Chondrocyte (in vitro differentiated cells): ENCODE data around the gene YWHAB. TPM values are rescaled to one million over a fixed set of nuclear protein-coding genes. Genes with fewer than 3 reads are reported as not detected.

Experiments
- DNase-seq: peaks from one replicate; pipeline ENCODE4 v3.0.0; 2021; ENCODE audit warnings: mixed read lengths, low spot score
- H3K27ac Mint-ChIP-seq: one replicate; pipeline ENCODE4 v1.8.0; 2021; ENCODE audit warnings: mild to moderate bottlenecking, moderate library complexity, mixed read lengths; ENCODE audit not compliant: unreplicated experiment
- H3K27me3 Mint-ChIP-seq: 2 replicates; pipeline ENCODE4 v1.8.0; 2021; ENCODE audit warnings: low read depth, mixed read lengths
- H3K36me3 Mint-ChIP-seq: 2 replicates; pipeline ENCODE4 v1.8.0; 2021; ENCODE audit warnings: low read depth, mixed read lengths
- H3K4me1 Mint-ChIP-seq: 2 replicates; pipeline ENCODE4 v1.8.0; 2021; ENCODE audit warnings: low read depth, mild to moderate bottlenecking, mixed read lengths
- H3K4me3 Mint-ChIP-seq: one replicate; pipeline ENCODE4 v1.8.0; 2021; ENCODE audit warnings: mild to moderate bottlenecking, moderate library complexity, mixed read lengths; ENCODE audit not compliant: unreplicated experiment
- H3K9me3 Mint-ChIP-seq: 2 replicates; pipeline ENCODE4 v1.8.0; 2021; ENCODE audit warnings: low read depth, mixed read lengths
- total RNA-seq: library from RNA; stranded (reverse); gene quantifications from 3 replicates; pipeline ENCODE4 v1.2.1, GENCODE V29; 2021
- TF ChIP-seq, protein P1 (sequence below): fragments of 200-600 bp; sonication (generic); IDR thresholded peaks from 2 replicates; pipeline ENCODE4 v1.5.0; 2021; ENCODE audit warnings: antibody characterized with exemption, mild to moderate bottlenecking, moderate library complexity

Gene YWHAB
- total RNA-seq, 1 donor from 2014 or later, result 201 TPM

DNA sequence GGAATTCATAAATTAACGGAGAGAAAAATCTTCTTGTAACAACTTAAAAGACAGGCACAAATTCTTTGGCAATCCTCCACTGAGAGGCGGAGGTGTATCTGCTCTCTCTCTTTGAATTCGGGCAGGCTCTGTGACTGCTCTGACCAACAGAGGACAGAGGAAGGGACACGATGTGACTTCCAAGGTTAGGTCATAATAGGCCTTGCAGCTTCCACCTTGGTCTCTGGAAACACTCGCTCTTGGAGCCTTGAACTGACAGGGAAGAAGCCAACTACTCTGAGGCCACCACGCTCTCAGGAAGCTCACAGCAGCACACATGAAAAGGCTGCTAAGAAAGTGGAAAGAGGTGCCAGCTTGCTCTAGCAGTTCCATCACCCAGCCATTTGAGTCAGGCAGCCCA lies 59.8 kb downstream of the YWHAB start:
- Mint-ChIP-seq H3K9me3 (no peaks in the 10 kb centered on the region), H3K4me3 (no peak overlapping the region), H3K27ac (no peak overlapping the region), H3K4me1 (no peaks in the 10 kb centered on the region), H3K27me3 (no peaks in the 10 kb centered on the region), H3K36me3 (peaks cover 21% of the 10 kb centered on the region)
- DNase-seq, result no peak
- TF ChIP-seq, protein P1, sequence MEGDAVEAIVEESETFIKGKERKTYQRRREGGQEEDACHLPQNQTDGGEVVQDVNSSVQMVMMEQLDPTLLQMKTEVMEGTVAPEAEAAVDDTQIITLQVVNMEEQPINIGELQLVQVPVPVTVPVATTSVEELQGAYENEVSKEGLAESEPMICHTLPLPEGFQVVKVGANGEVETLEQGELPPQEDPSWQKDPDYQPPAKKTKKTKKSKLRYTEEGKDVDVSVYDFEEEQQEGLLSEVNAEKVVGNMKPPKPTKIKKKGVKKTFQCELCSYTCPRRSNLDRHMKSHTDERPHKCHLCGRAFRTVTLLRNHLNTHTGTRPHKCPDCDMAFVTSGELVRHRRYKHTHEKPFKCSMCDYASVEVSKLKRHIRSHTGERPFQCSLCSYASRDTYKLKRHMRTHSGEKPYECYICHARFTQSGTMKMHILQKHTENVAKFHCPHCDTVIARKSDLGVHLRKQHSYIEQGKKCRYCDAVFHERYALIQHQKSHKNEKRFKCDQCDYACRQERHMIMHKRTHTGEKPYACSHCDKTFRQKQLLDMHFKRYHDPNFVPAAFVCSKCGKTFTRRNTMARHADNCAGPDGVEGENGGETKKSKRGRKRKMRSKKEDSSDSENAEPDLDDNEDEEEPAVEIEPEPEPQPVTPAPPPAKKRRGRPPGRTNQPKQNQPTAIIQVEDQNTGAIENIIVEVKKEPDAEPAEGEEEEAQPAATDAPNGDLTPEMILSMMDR, result no peak

DNA sequence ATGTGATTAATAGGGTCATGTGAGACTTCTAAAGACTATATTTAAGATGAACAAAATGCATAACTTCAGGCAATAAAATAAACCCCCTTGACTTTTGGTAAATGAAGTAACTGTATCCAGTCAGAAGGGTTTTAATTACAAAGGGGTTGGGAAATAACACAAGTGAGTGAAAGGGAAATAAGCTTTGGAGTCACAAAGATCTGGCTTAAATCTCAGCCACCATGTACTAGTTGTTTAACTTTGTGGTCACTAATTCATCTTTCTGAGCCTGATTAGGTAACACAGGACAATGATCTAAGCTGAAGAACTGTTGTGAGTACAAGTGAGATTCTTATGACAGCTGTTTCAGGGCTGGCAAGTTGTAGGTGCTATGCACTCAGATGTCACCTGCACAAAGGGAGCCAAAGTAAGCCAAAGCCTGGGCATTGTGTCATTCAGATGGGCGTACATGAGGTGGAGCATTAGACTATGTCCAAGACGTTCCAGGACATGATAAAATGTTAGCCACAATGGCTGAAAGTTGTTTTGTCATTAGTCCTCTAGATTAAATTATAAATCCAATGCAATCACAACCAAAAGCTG lies 60.9 kb downstream of the YWHAB start:
- no peaks in the 10 kb centered on the region for H3K4me1 Mint-ChIP-seq
- TF ChIP-seq, protein P1, result no peak

DNA sequence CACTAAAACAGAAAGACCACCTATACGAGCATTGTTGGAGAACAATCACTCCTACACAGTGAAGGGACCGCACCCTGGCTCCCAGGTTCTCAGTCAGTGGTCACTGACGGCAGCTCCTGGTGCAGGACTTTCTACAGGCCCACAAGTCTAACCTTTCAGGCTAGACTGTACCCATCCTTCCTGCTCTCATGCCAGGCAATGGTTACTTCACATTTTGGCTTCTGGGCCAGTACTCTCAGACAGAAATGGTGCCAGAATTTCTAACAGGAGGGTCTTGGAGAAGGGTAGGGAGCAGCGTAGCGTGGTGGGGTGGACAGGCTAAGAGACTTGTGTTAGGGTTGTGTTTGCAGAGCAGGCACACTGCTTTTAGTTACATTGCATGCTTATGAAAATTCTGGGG lies 62.6 kb downstream of the YWHAB start:
- H3K36me3 Mint-ChIP-seq, result peaks cover 29% of the 10 kb centered on the region
- H3K9me3 Mint-ChIP-seq, result no peaks in the 10 kb centered on the region
- H3K4me3 Mint-ChIP-seq, result no peak overlapping the region
- TF ChIP-seq, protein P1, result no peak
- no peak overlapping the region for H3K27ac Mint-ChIP-seq
- DNase-seq, result no peak
- no peaks in the 10 kb centered on the region for H3K27me3 Mint-ChIP-seq
- no peaks in the 10 kb centered on the region for H3K4me1 Mint-ChIP-seq

More for the DNA sequence above, 60.9 kb downstream of the YWHAB start:
- no peak overlapping the region for H3K4me3 Mint-ChIP-seq
- no peak overlapping the region for H3K27ac Mint-ChIP-seq
- no peaks in the 10 kb centered on the region for H3K9me3 Mint-ChIP-seq
- peaks cover 26% of the 10 kb centered on the region for H3K36me3 Mint-ChIP-seq
- H3K27me3 Mint-ChIP-seq, result no peaks in the 10 kb centered on the region
- no peak for DNase-seq

DNA sequence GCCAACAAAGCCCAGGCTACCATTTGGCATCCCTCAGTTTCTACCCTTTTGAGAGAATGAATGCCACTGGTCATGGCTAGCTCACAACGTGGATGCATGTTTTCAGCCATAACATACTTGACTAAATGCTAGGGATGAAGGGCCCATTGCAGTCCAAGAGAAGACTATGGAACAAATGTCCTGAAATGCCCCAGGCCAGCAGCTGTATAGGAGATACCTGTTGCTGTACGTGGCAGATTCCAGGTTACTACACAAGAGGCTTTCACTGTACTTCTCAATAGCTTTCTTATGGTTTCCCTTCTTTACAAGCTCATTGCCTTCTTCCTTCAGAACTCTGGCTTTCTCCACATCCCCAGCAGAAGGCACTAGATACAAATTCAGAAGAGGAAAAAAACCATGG lies 63.0 kb downstream of the YWHAB start:
- H3K27ac Mint-ChIP-seq, result no peak overlapping the region
- H3K4me1 Mint-ChIP-seq, result no peaks in the 10 kb centered on the region
- TF ChIP-seq, protein P1, result no peak

DNA sequence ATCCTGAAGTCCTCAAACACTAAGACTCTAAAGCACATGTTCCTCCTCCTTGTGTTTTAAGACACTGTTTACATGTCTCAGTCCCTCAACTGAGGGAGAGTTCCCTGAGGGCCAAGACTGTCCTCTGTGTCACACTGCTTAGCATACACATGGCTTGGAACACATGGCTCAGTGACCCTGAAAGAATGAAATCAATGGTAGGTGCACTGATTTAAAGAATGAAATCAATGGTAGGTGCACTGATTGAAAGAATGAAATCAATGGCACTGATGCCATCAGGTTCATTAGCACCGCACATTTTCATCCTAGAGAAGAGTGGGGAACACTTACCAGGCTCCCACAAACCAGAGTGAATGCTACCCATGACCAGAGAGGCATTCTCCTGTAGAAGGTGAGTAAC lies 64.9 kb downstream of the YWHAB start:
- peaks cover 47% of the 10 kb centered on the region for H3K36me3 Mint-ChIP-seq
- no peaks in the 10 kb centered on the region for H3K4me1 Mint-ChIP-seq
- no peaks in the 10 kb centered on the region for H3K9me3 Mint-ChIP-seq
- TF ChIP-seq, protein P1, result no peak
- no peak overlapping the region for H3K27ac Mint-ChIP-seq
- no peak for DNase-seq
- no peak overlapping the region for H3K4me3 Mint-ChIP-seq
- H3K27me3 Mint-ChIP-seq, result no peaks in the 10 kb centered on the region

More for the DNA sequence above, 63.0 kb downstream of the YWHAB start:
- Mint-ChIP-seq H3K4me3 (no peak overlapping the region), H3K36me3 (peaks cover 33% of the 10 kb centered on the region), H3K9me3 (no peaks in the 10 kb centered on the region), H3K27me3 (no peaks in the 10 kb centered on the region)
- DNase-seq, result no peak
